ENCODE results near the gene PRKCZ. TPM values are rescaled to one million over a fixed set of nuclear protein-coding genes. Genes with fewer than 3 reads are reported as not detected.

PRKCZ gene
- total and polyA plus RNA-seq, 2 experiments from 2014 or later: 26.2 to 36.9 TPM

- Mint-ChIP-seq H3K9me3 (peaks cover 19% of the 10 kb centered on the region), H3K4me3 (no peak overlapping the region), H3K27me3 (ENCODE audit: insufficient read depth, low read depth, poor library complexity) (peaks cover 17% of the 10 kb centered on the region), H3K4me1 (peaks cover 2% of the 10 kb centered on the region; the same call in 2 of the 3 replicates), H3K27ac (no peak overlapping the region; the same call in 1 of the 2 replicates), H3K36me3 (ENCODE audit: low read depth) (peaks cover 34% of the 10 kb centered on the region)
- Histone ChIP-seq H3K4me2 (no peak overlapping the region), H3K79me2 (replicated peaks; ENCODE audit: insufficient read depth) (peaks cover 54% of the 10 kb centered on the region), H3K27me3 (ENCODE audit: insufficient read depth) (no peaks in the 10 kb centered on the region), H4K20me1 (replicated peaks; ENCODE audit: insufficient read depth) (peaks cover 8% of the 10 kb centered on the region; the same call in 1 of the 2 replicates), H3K9me2 (ENCODE audit: insufficient read depth) (no peaks in the 10 kb centered on the region), H3K36me3 (ENCODE audit: insufficient read depth) (peaks cover 9% of the 10 kb centered on the region; the same call in 1 of the 2 replicates), H3F3A (replicated peaks; ENCODE audit: low read depth) (no peaks in the 10 kb centered on the region), H3K4me3 (no peak overlapping the region), H2AFZ (no peak overlapping the region), H3K4me1 (ENCODE audit: insufficient read depth) (no peaks in the 10 kb centered on the region), H3K27ac (ENCODE audit: low read depth) (no peak overlapping the region)
- no peak for TF ChIP-seq ZNF462 (CRISPR knock-in tag; IDR thresholded peaks at IDR 0.05)
- no peak for TF ChIP-seq JUNB (IDR thresholded peaks at IDR 0.05; ENCODE audit: unreplicated experiment)
- TF ChIP-seq ZNF331 (CRISPR knock-in tag; IDR thresholded peaks at IDR 0.05; ENCODE audit: low read depth): no peak
- no peak for TF ChIP-seq EZH2 (IDR thresholded peaks at IDR 0.05; ENCODE audit: low read depth, unreplicated experiment)
- no peak for TF ChIP-seq EZH2phosphoT487 (IDR thresholded peaks at IDR 0.05; ENCODE audit: unreplicated experiment)
- TF ChIP-seq POLR2AphosphoS5 (IDR thresholded peaks at IDR 0.05; ENCODE audit: low read depth): no peak
- TF ChIP-seq NANOG (IDR thresholded peaks at IDR 0.05; ENCODE audit: borderline replicate concordance): no peak
- TF ChIP-seq CREB1 (CRISPR knock-in tag; IDR thresholded peaks at IDR 0.05; ENCODE audit: low read depth): no peak
- TF ChIP-seq CTCF (conservative IDR thresholded peaks at IDR 0.05; ENCODE audit: low read depth in 2 of 2): no peak
- DNase-seq (ENCODE audit: low spot score): no peak
- ATAC-seq: no peak
These were observed 31.9 kb downstream of the PRKCZ start for GRCh38 chr1:2082064-2082463.
